GM19468 (cell line): ENCODE data around the gene UEVLD.

Source experiments
- ATAC-seq: cut with Tn5 transposase; IDR thresholded peaks from one replicate; pipeline ENCODE4 v1.9.1; 2021; ENCODE audit warnings: mild to moderate bottlenecking, moderate library complexity, moderate number of reproducible peaks; ENCODE audit not compliant: unreplicated experiment; ENCODE audit errors: extremely low read depth

The UEVLD gene

DNA sequence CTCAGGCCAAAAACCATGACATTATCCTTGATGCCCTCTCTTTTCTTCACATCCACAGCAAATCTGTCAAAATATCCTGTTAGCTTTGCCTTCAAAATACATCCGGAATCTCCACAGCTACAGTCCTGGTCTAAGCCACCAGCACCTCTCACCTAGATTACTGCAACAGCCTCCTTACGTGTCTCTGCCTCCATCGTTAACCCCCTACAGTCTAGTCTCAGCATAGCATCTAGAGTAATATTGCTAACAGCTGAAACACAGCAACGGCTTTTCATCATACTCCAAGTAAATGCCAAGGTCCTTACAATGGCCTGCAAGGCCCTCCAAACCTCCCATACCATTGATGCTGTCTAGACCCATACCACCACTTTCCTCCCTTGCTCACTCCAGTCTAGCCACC is 66.1 kb downstream of the UEVLD start:
- ATAC-seq, result no peak

DNA sequence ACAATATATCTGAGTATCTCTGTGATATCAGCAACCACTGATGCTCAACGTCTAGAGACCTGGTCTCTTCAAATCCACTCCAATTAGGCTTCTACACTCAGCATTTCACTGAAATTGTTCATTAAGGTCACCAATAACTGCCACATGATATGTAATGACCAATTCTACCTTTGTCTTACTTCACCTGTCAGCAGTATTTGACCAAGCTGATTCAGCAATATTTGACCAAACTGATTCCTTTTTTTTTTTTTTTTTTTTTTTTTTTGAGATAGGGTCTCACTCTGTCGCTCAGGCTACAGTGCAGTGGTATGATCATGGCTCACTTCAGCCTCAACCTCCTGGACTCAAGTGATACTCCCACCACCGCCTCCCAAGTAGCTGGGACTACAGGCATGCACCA is 67.4 kb downstream of the UEVLD start:
- no peak for ATAC-seq

DNA sequence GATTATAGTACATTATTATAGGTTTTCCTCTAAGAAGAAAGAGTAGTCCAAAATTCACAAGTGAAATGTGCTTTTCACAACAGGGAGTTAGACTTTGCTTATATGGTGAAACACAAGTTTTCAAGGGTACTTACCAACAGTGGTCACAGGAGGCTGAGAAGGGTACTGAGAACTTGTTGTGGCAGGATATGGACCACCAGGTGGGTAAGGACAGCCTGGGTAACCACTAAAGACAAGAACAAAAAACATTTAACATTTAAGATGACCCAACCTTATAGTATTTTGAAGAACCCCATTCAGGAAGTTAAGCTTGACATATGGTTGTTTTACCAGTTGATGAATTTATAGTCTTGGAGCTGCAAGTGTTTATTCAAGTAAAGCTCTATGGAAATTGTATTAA is 86.2 kb downstream of the UEVLD start:
- no peak for ATAC-seq

DNA sequence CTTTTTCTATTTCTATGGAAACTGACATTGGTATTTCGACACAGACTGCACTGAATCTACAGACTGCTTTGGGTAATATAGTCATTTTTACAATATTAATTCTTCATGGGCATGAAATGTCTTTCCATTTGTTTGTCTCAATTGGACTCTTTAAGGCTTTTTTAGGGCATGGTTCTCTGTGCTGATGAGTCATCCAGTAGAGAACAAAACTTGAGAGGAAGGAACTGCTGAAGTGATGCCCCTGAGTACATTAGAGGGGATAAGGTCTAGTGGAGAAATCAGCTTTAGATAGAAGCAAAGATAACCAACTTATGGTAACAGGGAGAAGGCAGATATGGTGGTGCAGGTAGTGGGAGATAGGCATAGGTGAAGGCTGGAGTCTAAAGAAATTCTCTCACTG is 86.9 kb downstream of the UEVLD start:
- ATAC-seq, result no peak

DNA sequence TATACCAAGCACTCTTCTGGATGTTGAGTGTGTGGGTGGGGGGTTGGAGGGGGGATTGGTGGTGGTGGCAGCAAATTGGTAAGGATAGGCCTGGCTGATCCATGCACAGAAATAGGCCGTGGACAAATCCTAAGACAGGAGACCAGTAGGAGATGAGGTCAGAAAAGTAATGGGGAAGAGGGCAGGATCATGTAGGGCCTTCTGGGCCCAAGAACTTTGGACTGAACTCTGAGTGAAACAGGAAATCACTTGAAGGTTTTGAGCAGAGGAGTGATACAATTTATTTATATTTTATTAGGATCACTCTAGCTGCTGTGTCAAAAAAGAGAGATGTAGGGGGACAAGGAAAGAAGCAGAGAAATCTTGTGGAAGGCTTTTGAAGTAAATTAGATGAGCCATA is 90.5 kb downstream of the UEVLD start:
- no peak for ATAC-seq

DNA sequence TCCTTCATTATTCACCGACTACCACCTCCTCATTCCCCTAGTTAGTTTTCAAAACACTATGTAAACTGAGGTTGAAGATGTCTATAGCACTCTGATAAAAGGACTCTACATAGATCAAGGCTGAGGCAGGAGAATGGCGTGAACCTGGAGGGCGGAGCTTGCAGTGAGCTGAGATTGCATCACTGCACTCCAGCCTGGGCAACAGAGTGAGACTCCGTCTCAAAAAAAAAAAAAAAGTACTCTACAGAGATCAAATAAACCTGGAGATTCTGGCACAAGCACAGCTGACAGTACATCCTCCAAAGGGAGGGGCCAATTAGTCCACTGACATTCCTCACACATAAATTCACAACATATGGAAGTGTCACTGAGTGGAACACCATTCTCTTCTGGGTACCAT is 92.8 kb downstream of the UEVLD start:
- no peak for ATAC-seq

DNA sequence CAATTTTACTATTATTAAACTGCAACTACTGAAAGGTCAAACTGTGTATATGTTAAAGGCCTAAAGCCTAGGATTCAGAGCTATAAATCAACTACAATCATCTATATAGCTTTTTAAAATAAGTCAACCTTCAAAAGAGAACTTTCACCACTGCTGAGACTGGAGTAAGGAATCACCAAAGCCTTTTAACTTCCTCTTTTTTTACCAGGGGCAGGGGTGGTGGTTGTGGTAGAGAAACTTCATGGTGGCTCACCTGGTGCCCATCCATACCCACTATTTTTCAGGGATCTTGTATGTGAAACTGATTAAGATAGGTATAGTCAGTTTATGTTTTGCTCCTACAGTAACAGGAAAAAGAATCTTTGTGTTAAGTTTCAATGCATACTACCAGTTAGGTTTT is 93.3 kb downstream of the UEVLD start:
- ATAC-seq, result no peak

DNA sequence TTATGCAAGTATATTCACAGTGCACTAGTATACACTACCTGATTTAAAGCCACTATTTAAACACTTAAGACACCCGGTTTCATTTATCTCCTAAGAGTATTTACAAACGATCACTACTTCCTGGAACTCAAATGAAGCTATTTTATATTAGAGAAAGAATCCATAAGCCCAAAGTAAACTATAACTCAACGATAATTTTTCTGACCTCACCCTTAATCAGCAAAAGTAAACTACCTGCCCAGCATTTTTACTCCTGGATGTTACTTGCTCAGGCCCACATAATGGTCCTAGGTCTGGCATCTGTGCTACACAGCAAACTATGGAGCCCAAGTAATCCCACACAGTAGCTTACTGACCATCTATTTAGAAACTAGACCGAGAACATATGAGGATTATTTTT is 95.2 kb downstream of the UEVLD start:
- ATAC-seq, result no peak

DNA sequence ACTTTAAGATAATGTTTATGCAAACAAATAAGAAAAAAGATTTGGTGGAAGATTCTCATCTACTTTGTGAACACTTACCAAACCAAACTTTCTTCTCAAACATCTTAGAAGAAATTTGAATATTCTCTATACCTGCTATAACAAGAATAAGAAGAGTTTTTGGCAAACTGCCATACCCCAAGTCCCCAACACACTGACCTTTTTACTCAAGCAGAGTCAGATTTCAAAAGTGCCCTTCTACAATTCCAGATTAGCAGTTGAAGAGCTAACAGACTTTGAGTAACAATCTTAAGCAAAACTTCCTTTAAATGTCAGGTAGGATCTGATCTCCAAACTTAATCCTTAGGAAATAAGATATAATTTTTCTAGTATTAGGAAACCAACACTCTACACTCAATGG is 95.6 kb downstream of the UEVLD start:
- ATAC-seq, result no peak

DNA sequence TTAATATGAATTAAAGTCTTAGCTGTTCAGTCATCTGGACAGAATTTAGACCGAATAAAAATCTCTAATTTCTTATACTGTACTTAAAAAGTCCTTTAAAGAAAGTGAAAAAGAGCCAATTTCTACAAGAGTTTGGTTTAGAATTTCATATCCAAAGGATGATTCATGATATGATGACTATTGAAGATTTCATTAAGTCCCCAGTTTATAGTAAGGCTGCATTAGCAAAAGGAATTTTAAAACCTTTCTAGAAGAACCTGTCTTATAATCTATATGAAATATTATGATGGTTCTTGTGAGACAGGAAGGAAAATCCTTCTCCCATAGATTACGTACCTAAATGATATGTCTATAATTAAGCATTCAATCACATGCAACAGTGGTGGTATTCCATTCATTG is 96.6 kb downstream of the UEVLD start:
- no peak for ATAC-seq

DNA sequence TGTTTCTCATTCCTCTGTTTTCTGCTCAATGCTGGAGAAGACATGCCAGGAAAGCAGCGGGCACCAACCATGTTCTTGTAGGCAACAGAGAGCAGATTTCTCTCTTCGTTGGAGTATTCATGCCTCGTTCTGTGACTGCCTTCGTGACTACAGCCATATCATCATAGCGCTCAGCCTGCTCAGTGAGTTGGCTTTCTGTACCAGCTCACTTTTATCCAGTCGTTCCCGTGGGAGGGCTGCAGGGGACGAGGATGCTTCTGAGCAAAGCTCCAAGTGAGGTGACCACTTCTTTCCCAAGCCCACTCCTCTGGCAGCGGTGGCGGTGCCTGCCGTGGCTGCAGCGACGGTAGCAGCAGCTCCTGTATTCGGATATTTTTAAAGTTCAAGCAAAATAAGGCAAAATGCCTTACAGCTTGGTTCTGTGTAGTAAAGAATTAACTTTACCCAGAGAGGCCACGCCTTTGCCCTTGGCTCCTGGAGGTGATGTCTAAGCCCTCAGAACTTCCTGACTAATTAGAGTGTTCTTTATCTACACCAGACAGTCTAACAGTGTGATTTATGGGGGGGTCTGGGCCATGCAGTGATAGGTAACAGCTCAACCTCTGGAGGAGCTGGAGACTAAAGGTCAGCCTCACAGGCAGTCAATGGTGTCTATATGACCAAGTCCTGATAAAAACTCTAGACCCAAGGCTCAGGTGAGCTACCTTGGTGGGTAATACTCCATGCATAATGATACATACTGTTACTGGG is 97.6 kb downstream of the UEVLD start:
- no peak for ATAC-seq

DNA sequence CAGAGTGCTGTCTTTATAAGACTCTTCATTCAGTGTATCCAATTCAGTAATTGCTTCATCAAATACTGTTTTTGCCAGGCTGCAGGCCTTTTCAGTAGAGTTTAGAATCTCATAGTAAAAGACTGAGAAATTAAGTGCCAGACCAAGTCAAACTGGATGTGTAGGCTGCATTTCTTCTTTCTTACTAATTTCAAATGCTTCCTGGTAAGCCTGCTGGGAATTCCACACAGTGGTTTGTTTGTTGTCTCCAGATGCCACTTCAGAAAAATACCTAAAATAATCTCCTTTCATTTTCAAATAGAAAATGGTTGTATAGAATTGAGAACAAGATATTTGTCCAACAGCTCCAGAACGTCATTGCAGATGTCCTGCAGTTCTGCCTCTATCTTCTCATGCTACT is 98.2 kb downstream of the UEVLD start:
- no peak for ATAC-seq

DNA sequence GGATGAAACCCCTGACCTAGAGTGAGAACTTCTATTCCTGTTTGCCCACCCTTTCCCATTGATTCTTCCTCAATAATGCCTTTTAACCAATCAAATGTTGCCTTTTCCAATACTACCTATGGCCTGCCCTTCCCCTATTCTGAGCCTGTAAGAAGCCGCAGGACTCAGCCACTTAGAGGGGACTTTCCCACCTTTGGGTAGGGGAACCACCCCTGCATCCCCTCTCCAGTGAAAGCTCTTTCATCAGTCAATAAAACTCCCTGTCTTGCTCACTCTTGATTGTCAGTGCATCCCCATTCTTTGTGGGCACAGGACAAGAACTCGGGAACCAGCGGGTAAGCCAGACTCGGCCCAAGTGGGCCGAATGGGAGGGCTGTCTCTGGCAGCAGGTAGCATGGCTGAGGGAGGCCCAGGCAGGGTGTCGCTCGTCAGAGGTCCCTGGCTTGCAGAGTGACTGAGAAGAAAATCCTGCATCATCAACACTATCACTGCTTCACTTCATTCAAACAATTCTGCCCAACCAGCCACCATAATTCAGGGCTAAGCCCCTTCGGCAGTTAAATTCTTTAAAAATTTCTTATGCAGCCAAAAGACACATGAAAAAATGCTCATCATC is 102.5 kb downstream of the UEVLD start:
- no peak for ATAC-seq
